ENCODE data around the gene MCM7. TPM values are rescaled to one million over a fixed set of nuclear protein-coding genes. Genes with fewer than 3 reads are reported as not detected.

The MCM7 gene
- polyA plus RNA-seq, 1 donor (not counting 4 experiments of a cell fraction or from before 2014, with no cell fraction given): 46.8 TPM

DNA sequence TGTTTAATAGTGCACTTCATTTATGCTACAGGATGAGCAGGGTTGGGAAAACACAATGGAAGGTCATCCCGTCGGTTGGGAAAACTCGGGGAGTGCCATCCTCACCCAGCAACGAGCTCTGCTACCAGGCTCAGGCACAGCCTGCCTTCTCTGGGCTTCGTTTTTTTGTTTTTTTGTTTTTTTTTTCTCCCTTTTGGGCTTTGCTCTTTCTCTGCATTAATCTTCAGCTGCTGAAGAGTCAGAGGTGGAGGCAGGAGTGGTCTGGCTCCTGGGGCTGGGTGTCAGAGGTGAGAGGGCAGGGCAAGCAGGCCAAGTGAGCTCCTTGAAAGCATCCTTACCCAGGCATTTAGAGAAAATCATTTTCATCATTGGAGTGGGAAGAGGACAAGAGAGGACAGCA lies 31.2 kb downstream of the MCM7 start:
- no peaks in the 10 kb centered on the region for H4K20me1 ChIP-seq (ENCODE audit: control insufficient read depth, extremely low read depth, insufficient read depth, low read length)
- no peak overlapping the region for H3K4me2 ChIP-seq (ENCODE audit: control insufficient read depth, extremely low read depth, insufficient read depth, low read depth, low read length)
- no peaks in the 10 kb centered on the region for H3K27me3 ChIP-seq (ENCODE audit: control insufficient read depth, extremely low read depth, insufficient read depth, low read length)
- H3K27ac ChIP-seq (ENCODE audit: control insufficient read depth, insufficient read depth, low read length): no peak overlapping the region
- FAIRE-seq: no peak
- TF ChIP-seq EZH2 (IDR thresholded peaks at IDR 0.05; ENCODE audit: low read length): no peak
- TF ChIP-seq, protein P1, sequence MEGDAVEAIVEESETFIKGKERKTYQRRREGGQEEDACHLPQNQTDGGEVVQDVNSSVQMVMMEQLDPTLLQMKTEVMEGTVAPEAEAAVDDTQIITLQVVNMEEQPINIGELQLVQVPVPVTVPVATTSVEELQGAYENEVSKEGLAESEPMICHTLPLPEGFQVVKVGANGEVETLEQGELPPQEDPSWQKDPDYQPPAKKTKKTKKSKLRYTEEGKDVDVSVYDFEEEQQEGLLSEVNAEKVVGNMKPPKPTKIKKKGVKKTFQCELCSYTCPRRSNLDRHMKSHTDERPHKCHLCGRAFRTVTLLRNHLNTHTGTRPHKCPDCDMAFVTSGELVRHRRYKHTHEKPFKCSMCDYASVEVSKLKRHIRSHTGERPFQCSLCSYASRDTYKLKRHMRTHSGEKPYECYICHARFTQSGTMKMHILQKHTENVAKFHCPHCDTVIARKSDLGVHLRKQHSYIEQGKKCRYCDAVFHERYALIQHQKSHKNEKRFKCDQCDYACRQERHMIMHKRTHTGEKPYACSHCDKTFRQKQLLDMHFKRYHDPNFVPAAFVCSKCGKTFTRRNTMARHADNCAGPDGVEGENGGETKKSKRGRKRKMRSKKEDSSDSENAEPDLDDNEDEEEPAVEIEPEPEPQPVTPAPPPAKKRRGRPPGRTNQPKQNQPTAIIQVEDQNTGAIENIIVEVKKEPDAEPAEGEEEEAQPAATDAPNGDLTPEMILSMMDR (optimal IDR thresholded peaks at IDR 0.05 in 1 of 3, IDR thresholded peaks at IDR 0.05 in 1 of 3, conservative IDR thresholded peaks at IDR 0.05 in 1 of 3; ENCODE audit: extremely low read depth in 1 of 3, insufficient read depth in 2 of 3, low read length in 3 of 3): no peak
- peaks cover 45 to 53% of the 10 kb centered on the region in 2 experiments for H3K36me3 ChIP-seq (ENCODE audit: control insufficient read depth in 2 of 2, extremely low read depth in 1 of 2, insufficient read depth in 2 of 2, low read length in 2 of 2)
- dilution Hi-C loops (cut with MboI; ENCODE audit: extremely low pct_ligation_motif_present, low sequenced_read_pairs): no loop called here
- H3K79me2 ChIP-seq (ENCODE audit: control insufficient read depth, insufficient read depth, low read length): no peaks in the 10 kb centered on the region
- H3K9ac ChIP-seq (ENCODE audit: control insufficient read depth, extremely low read depth, insufficient read depth, low read length): no peak overlapping the region
- DNase-seq (ENCODE audit: low read depth, low spot score): no peak
- H2AFZ ChIP-seq (ENCODE audit: control insufficient read depth, low read length): no peak overlapping the region
- H3K9me3 ChIP-seq (ENCODE audit: control insufficient read depth, low read depth, low read length): peaks cover 27% of the 10 kb centered on the region
- H3K4me3 ChIP-seq (ENCODE audit: control insufficient read depth in 2 of 3, extremely low read depth in 1 of 3, insufficient read depth in 2 of 3, low read depth in 1 of 3, low read length in 3 of 3): no peak overlapping the region
- H3K4me1 ChIP-seq (ENCODE audit: control insufficient read depth, extremely low read depth, insufficient read depth, low read length): no peaks in the 10 kb centered on the region
- H3K9me1 ChIP-seq (ENCODE audit: control insufficient read depth, extremely low read depth, insufficient read depth, low read length): no peaks in the 10 kb centered on the region

DNA sequence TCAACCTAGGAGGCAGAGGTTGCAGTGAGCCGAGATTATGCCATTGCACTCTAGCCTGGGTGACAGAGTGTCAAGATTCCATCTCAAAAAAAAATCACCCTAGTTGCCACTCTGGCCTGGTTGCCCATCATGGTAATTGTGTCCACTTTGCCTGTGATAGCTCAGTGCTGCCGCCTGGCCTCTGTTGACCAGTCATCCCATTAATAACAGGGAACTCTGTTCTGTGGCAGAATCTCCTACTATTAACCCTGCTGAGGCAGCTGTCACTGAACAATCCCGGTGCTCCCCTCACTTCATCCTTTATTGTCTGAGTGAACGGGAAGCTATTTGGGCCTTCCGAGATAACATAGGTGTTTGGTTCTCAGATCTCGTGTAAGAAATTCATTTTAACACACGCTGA lies 34.2 kb downstream of the MCM7 start:
- H3K9me1 ChIP-seq (ENCODE audit: control insufficient read depth, extremely low read depth, insufficient read depth, low read length): no peaks in the 10 kb centered on the region
- H3K4me3 ChIP-seq (ENCODE audit: control insufficient read depth in 2 of 3, extremely low read depth in 1 of 3, insufficient read depth in 2 of 3, low read depth in 1 of 3, low read length in 3 of 3): no peak overlapping the region
- no peak for FAIRE-seq
- no peaks in the 10 kb centered on the region for H3K79me2 ChIP-seq (ENCODE audit: control insufficient read depth, insufficient read depth, low read length)
- no peak for TF ChIP-seq EZH2 (IDR thresholded peaks at IDR 0.05; ENCODE audit: low read length)
- TF ChIP-seq, protein P1 (optimal IDR thresholded peaks at IDR 0.05 in 1 of 3, IDR thresholded peaks at IDR 0.05 in 1 of 3, conservative IDR thresholded peaks at IDR 0.05 in 1 of 3; ENCODE audit: extremely low read depth in 1 of 3, insufficient read depth in 2 of 3, low read length in 3 of 3): no peak
- H3K4me1 ChIP-seq (ENCODE audit: control insufficient read depth, extremely low read depth, insufficient read depth, low read length): no peaks in the 10 kb centered on the region
- DNase-seq (ENCODE audit: low read depth, low spot score): no peak
- H3K4me2 ChIP-seq (ENCODE audit: control insufficient read depth, extremely low read depth, insufficient read depth, low read depth, low read length): no peak overlapping the region
- no peaks in the 10 kb centered on the region for H3K27me3 ChIP-seq (ENCODE audit: control insufficient read depth, extremely low read depth, insufficient read depth, low read length)
- no peak overlapping the region for H3K9ac ChIP-seq (ENCODE audit: control insufficient read depth, extremely low read depth, insufficient read depth, low read length)
- H3K27ac ChIP-seq (ENCODE audit: control insufficient read depth, insufficient read depth, low read length): no peak overlapping the region
- no peak overlapping the region for H2AFZ ChIP-seq (ENCODE audit: control insufficient read depth, low read length)
- dilution Hi-C loops (cut with MboI; ENCODE audit: extremely low pct_ligation_motif_present, low sequenced_read_pairs): no loop called here
- peaks cover 18% of the 10 kb centered on the region for H3K9me3 ChIP-seq (ENCODE audit: control insufficient read depth, low read depth, low read length)
- peaks cover 28% of the 10 kb centered on the region in 2 experiments for H3K36me3 ChIP-seq (ENCODE audit: control insufficient read depth in 2 of 2, extremely low read depth in 1 of 2, insufficient read depth in 2 of 2, low read length in 2 of 2)
- no peaks in the 10 kb centered on the region for H4K20me1 ChIP-seq (ENCODE audit: control insufficient read depth, extremely low read depth, insufficient read depth, low read length)

Data from keratinocyte (primary cell).